Measurements from ENCODE around the gene DHH.

The DHH gene

DNA sequence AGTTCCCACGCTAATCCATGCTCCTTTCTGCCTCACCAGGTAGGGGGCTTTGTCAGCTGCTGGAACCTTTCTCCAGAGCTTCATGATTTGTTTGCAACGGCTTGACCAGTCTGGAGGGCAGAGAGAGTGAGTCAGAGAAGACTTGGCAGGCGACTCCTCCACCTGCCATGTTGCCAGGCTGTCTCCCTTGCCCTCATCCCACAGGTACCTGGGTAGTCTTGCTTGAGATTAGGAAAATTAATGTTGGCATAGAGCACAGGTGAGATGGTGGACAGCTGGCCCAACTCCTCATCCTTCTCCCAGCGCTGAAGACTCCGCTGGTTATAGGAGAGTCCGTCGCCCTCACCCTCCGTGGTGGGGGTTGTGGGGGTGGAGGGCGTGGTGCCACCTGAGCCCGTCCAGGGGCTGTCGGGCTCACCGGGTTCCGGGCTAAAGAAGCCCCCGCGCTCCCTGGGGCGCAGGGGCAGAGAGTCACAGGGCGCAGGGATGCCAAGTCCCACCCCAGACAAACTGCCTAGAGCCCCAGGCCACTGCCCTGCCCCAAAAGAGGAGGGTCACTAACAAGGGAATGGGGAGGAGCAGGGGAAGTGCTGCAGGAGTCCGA, 52.6 kb downstream of the DHH start:
- no peak overlapping the region for H3K27ac ChIP-seq (ENCODE audit: insufficient read depth, low read length, poor library complexity, severe bottlenecking)
- no peaks in the 10 kb centered on the region for H3K27me3 ChIP-seq (replicated peaks; ENCODE audit: control insufficient read depth, insufficient read depth, low read length, poor library complexity, severe bottlenecking)
- H3K4me3 ChIP-seq (ENCODE audit: insufficient read depth, low read depth, low read length, poor library complexity, severe bottlenecking), result no peak overlapping the region
- H3K4me1 ChIP-seq (ENCODE audit: control insufficient read depth, insufficient read depth, low read length, poor library complexity, severe bottlenecking), result peaks cover 4% of the 10 kb centered on the region
- H3K9me3 ChIP-seq (ENCODE audit: control insufficient read depth, low read length), result no peaks in the 10 kb centered on the region
- H3K36me3 ChIP-seq (ENCODE audit: control insufficient read depth, insufficient read depth, low read length), result peaks cover 98% of the 10 kb centered on the region
- DNase-seq, result no peak

DNA sequence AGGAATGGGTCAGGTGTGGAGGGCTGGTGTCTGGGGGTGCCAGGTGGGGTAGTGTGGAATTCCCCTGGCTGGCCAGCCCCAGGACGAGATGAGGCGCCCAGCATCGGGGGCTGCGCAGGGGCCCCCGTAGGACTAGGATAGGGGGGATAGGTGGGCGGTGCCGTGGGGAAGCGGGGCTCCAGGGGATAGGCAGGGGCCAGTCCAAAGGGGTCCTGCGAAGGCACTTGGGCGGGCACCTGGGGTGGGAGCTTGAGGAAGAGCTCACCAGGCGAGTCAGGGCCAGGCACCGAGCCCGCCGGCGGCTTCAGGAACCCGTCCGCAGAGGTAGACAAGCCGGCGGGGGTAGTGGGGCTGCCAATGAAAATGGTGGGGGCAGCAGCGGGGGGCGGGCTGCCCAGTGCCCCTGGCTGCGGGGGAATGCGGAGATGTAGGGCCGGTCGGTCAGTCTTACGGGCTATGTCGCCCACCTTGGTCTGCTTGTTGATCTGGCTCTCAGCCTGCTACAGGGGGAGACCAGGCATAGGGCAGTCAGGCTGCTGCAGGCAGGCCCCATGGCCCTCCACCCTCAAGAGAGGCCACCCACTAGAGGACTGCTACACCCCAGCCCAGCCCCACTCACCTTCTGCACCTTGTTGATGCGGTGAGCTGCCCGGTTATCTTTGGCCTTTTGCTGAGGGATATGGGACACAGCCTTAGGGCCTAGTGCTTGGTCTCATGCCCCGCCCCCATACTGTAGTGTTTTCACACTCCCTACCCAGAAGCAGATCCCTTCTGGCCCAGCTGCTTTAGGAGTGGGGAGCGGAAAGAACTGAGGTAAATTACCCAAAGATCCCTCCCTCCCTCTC, 53.3 kb downstream of the DHH start:
- no peak for DNase-seq
- Histone ChIP-seq H3K4me1 (ENCODE audit: control insufficient read depth, insufficient read depth, low read length, poor library complexity, severe bottlenecking) (peaks cover 4% of the 10 kb centered on the region), H3K36me3 (ENCODE audit: control insufficient read depth, insufficient read depth, low read length) (peaks cover 97% of the 10 kb centered on the region), H3K9me3 (ENCODE audit: control insufficient read depth, low read length) (no peaks in the 10 kb centered on the region), H3K27me3 (replicated peaks; ENCODE audit: control insufficient read depth, insufficient read depth, low read length, poor library complexity, severe bottlenecking) (no peaks in the 10 kb centered on the region), H3K4me3 (ENCODE audit: insufficient read depth, low read depth, low read length, poor library complexity, severe bottlenecking) (no peak overlapping the region), H3K27ac (ENCODE audit: insufficient read depth, low read length, poor library complexity, severe bottlenecking) (no peak overlapping the region)

DNA sequence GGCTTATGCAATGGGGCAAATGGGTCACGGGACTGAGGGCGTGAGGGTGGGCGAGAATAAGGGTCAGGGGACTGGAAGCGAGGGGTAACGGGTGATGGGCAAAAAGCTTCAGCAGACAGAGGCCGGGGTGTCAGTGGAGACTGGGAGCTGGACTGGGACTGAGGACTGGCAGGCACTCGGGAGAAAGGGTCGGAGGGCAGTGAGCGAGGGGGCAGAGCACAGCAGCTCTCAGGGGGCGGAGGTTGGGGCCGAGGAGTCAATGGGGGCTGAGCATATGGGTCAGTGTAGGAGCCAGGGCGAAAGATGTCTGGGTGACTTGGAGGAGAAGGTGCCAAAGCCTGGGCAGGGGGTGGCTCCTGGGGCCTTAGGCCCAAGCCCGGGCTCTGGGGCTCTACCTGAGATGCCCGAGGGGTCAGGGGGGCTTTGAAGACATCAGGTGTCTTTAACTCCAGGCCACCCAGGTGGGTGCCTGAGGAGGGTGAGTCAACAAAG, 54.2 kb downstream of the DHH start:
- Histone ChIP-seq H3K36me3 (ENCODE audit: control insufficient read depth, insufficient read depth, low read length) (peaks cover 89% of the 10 kb centered on the region), H3K9me3 (ENCODE audit: control insufficient read depth, low read length) (no peaks in the 10 kb centered on the region), H3K4me3 (ENCODE audit: insufficient read depth, low read depth, low read length, poor library complexity, severe bottlenecking) (no peak overlapping the region), H3K27ac (ENCODE audit: insufficient read depth, low read length, poor library complexity, severe bottlenecking) (no peak overlapping the region), H3K4me1 (ENCODE audit: control insufficient read depth, insufficient read depth, low read length, poor library complexity, severe bottlenecking) (peaks cover 4% of the 10 kb centered on the region), H3K27me3 (replicated peaks; ENCODE audit: control insufficient read depth, insufficient read depth, low read length, poor library complexity, severe bottlenecking) (no peaks in the 10 kb centered on the region)
- DNase-seq, result no peak

- H3K27ac ChIP-seq (ENCODE audit: insufficient read depth, low read length, poor library complexity, severe bottlenecking), result no peak overlapping the region
- H3K36me3 ChIP-seq (ENCODE audit: control insufficient read depth, insufficient read depth, low read length), result peaks cover 87% of the 10 kb centered on the region
- no peak for DNase-seq
Observed at GRCh38 chr12:49039421-49040363, 54.9 kb downstream of the DHH start.

GRCh38 chr12:49038291-49038955, 56.2 kb downstream of the DHH start:
- H3K4me1 ChIP-seq (ENCODE audit: control insufficient read depth, insufficient read depth, low read length, poor library complexity, severe bottlenecking), result no peaks in the 10 kb centered on the region
- DNase-seq, result no peak
- H3K36me3 ChIP-seq (ENCODE audit: control insufficient read depth, insufficient read depth, low read length), result peaks cover 86% of the 10 kb centered on the region
- H3K27ac ChIP-seq (ENCODE audit: insufficient read depth, low read length, poor library complexity, severe bottlenecking), result no peak overlapping the region
- H3K9me3 ChIP-seq (ENCODE audit: control insufficient read depth, low read length), result no peaks in the 10 kb centered on the region
- H3K4me3 ChIP-seq (ENCODE audit: insufficient read depth, low read depth, low read length, poor library complexity, severe bottlenecking), result no peak overlapping the region
- no peaks in the 10 kb centered on the region for H3K27me3 ChIP-seq (replicated peaks; ENCODE audit: control insufficient read depth, insufficient read depth, low read length, poor library complexity, severe bottlenecking)

More at GRCh38 chr12:49039421-49040363, 54.9 kb downstream of the DHH start:
- no peaks in the 10 kb centered on the region for H3K27me3 ChIP-seq (replicated peaks; ENCODE audit: control insufficient read depth, insufficient read depth, low read length, poor library complexity, severe bottlenecking)
- H3K9me3 ChIP-seq (ENCODE audit: control insufficient read depth, low read length), result no peaks in the 10 kb centered on the region
- H3K4me1 ChIP-seq (ENCODE audit: control insufficient read depth, insufficient read depth, low read length, poor library complexity, severe bottlenecking), result peaks cover 4% of the 10 kb centered on the region
- H3K4me3 ChIP-seq (ENCODE audit: insufficient read depth, low read depth, low read length, poor library complexity, severe bottlenecking), result no peak overlapping the region

DNA sequence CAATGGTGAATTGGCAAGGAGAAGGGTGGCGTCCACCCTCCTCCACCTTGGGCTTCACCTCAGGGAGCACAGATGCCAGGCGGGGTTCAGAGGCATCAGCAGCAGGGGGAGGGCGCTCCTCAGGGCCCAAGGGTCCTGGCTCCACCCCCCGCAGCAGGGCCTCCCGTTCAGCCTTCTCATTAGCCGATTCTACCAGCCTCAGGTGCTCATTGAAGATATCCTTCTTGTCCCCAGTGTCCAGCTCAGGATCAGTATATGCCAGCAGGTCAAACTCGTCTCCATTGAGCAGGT, 56.7 kb downstream of the DHH start:
- H3K27me3 ChIP-seq (replicated peaks; ENCODE audit: control insufficient read depth, insufficient read depth, low read length, poor library complexity, severe bottlenecking), result no peaks in the 10 kb centered on the region
- no peak for DNase-seq
- no peak overlapping the region for H3K4me3 ChIP-seq (ENCODE audit: insufficient read depth, low read depth, low read length, poor library complexity, severe bottlenecking)
- H3K27ac ChIP-seq (ENCODE audit: insufficient read depth, low read length, poor library complexity, severe bottlenecking), result no peak overlapping the region
- peaks cover 86% of the 10 kb centered on the region for H3K36me3 ChIP-seq (ENCODE audit: control insufficient read depth, insufficient read depth, low read length)
- H3K9me3 ChIP-seq (ENCODE audit: control insufficient read depth, low read length), result no peaks in the 10 kb centered on the region
- no peaks in the 10 kb centered on the region for H3K4me1 ChIP-seq (ENCODE audit: control insufficient read depth, insufficient read depth, low read length, poor library complexity, severe bottlenecking)

DNA sequence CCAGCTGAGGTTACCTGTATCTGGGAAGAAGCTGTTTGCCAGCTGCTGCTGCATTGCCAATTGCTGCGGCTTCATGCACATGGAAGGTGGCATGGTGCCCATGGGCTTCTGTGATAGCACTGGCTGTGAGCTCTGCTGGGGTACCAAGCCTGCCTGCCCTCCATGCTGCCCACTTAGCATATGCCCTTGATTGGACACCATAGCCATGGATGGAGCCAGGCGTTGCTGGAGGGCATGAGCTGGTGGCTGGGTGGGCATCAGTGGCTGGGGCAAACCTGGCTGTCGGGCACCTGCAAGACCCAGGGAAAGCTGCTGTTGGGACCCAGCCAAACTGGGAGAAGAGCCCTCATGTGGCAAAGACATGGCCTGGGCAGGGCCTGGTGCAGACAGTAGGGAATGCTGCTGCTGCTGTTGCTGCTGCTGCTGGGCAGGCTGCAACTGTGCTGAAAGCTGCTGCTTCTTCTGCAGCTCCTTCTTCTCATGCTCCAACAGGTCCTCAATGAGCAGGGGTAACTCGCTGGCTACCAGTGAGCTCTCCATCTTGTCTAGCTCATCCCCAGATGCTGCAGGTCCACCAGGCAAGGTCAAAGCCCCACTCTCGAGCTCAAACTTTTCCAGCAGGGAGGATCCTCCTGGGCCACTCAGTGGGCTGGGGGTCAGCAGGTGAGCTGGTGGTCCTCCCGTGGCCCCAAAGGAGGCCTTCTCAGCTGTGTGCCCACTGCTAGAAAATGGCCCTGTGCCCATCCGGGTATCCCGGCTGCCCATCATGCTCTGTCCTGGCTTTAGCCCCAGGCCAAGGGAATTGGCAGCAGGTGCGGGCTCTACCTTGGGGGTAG, 57.3 kb downstream of the DHH start:
- no peak for DNase-seq
- Histone ChIP-seq H3K9me3 (ENCODE audit: control insufficient read depth, low read length) (no peaks in the 10 kb centered on the region), H3K4me1 (ENCODE audit: control insufficient read depth, insufficient read depth, low read length, poor library complexity, severe bottlenecking) (no peaks in the 10 kb centered on the region), H3K27ac (ENCODE audit: insufficient read depth, low read length, poor library complexity, severe bottlenecking) (no peak overlapping the region), H3K27me3 (replicated peaks; ENCODE audit: control insufficient read depth, insufficient read depth, low read length, poor library complexity, severe bottlenecking) (no peaks in the 10 kb centered on the region), H3K4me3 (ENCODE audit: insufficient read depth, low read depth, low read length, poor library complexity, severe bottlenecking) (no peak overlapping the region), H3K36me3 (ENCODE audit: control insufficient read depth, insufficient read depth, low read length) (peaks cover 86% of the 10 kb centered on the region)
